ENCODE data around the gene CASZ1. TPM values are rescaled to one million over a fixed set of nuclear protein-coding genes. Genes with fewer than 3 reads are reported as not detected.
A peak's percentile ranks its signal among the peaks of the same experiment; 100 is the strongest.

The CASZ1 gene
- total and polyA plus RNA-seq, 12 donors: 2.5 to 35.2 (median 7.0) TPM

GRCh38 chr1:10740123-10740522 is 56.3 kb downstream of the CASZ1 start:
- 82 to 96% (median 83%) methylated on average over 5 to 6 of the region's 6 CpGs for WGBS, 4 donors
- no peak overlapping the region for H3K4me3 ChIP-seq
- peaks cover 0 to 8% of the 10 kb centered on the region in 2 donors for H3K4me1 ChIP-seq (replicated peaks in 1 of 2)
- no peaks in the 10 kb centered on the region for H3K36me3 ChIP-seq (replicated peaks in 1 of 2)
- no peak for DNase-seq
- no peak overlapping the region for H3K27ac ChIP-seq
- intact Hi-C loops (cut with DNase I): no loop called here
- H3K9me3 ChIP-seq (replicated peaks in 1 of 3): no peaks in the 10 kb centered on the region
- H3K27me3 ChIP-seq: no peaks in the 10 kb centered on the region
- TF ChIP-seq POLR2A (IDR thresholded peaks at IDR 0.05) (no peak), CTCF (IDR thresholded peaks at IDR 0.05) (no peak)

GRCh38 chr1:10739589-10739988 is 56.9 kb downstream of the CASZ1 start:
- Histone ChIP-seq H3K36me3 (replicated peaks in 1 of 2) (no peaks in the 10 kb centered on the region), H3K4me3 (no peak overlapping the region), H3K9me3 (replicated peaks in 1 of 3) (no peaks in the 10 kb centered on the region), H3K27ac (no peak overlapping the region), H3K27me3 (no peaks in the 10 kb centered on the region), H3K4me1 (replicated peaks in 1 of 2) (peaks cover 0 to 8% of the 10 kb centered on the region in 2 donors)
- 87 to 97% (median 92%) methylated on average over 8 of the region's 8 CpGs for WGBS, 4 donors
- intact Hi-C loops (cut with DNase I): no loop called here
- no peak for DNase-seq
- no peak for TF ChIP-seq POLR2A (IDR thresholded peaks at IDR 0.05)
- TF ChIP-seq CTCF (IDR thresholded peaks at IDR 0.05): no peak

DNA sequence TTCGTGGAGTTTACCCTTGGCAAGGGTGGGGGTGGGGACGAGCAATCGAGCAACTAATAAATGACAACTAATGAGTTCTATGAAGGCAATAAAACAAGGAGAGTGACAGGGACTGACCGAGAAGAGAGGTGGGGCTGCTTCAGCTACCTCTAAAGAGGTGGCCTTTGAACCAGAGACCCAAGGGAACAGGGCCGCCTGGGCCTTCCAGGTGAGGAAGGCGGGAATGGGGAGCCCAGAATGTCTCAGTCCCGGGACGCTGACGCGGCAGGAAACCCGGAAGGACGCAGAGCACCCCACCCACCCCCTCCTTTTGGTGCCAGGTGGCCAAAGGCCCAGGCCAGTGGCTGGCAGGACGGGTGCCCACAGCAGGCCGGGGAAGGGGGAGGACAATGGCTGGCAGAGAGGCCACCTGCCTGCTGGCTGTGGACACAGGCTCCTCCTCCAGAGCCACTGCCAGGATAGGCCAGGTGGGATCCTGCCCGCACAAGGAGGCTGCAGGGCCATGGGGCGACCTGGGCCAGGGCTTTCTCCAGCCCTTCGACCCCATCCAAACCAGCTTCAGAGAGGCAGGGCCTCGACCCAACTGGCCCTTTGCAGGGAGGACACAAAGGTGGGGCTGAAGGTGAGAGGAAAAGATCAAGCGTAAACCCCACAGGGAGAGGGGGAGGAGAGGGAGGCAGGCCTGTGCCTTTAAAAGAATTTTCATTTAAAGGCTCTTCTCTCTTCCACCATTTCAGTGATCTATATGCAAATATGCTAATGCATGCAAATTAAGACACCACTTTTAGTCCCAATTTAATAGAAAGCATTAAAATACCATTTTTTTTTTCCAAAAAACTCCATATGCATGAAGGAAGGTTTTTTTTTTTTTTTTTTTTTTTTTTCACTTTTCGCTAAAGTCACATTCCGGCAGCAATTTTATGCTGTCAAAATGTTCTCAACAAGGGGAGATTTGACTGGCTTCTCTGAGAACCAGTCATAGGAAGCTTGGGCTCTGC is 58.1 kb downstream of the CASZ1 start:
- Histone ChIP-seq H3K27me3 (no peaks in the 10 kb centered on the region), H3K4me1 (replicated peaks in 1 of 2) (peaks cover 0 to 8% of the 10 kb centered on the region in 2 donors), H3K36me3 (replicated peaks in 1 of 2) (no peaks in the 10 kb centered on the region), H3K9me3 (replicated peaks in 1 of 3) (no peaks in the 10 kb centered on the region), H3K4me3 (no peak overlapping the region), H3K27ac (no peak overlapping the region)
- TF ChIP-seq POLR2A (IDR thresholded peaks at IDR 0.05): no peak
- no peak for TF ChIP-seq CTCF (IDR thresholded peaks at IDR 0.05)
- no peak for DNase-seq
- intact Hi-C loops (cut with DNase I): no loop called here
- 86 to 91% (median 89%) methylated on average over 16 to 21 of the region's 21 CpGs for WGBS, 4 donors

GRCh38 chr1:10737651-10738050 is 58.8 kb downstream of the CASZ1 start:
- no peaks in the 10 kb centered on the region for H3K36me3 ChIP-seq (replicated peaks in 1 of 2)
- H3K4me1 ChIP-seq (replicated peaks in 1 of 2): peaks cover 0 to 8% of the 10 kb centered on the region in 2 donors
- TF ChIP-seq CTCF (IDR thresholded peaks at IDR 0.05): no peak
- no peak for TF ChIP-seq POLR2A (IDR thresholded peaks at IDR 0.05)
- H3K9me3 ChIP-seq (replicated peaks in 1 of 3): no peaks in the 10 kb centered on the region
- peak overlapping the region in 1 of 5 donors; percentile 17 for H3K27ac ChIP-seq
- no peak for DNase-seq
- H3K27me3 ChIP-seq: no peaks in the 10 kb centered on the region
- H3K4me3 ChIP-seq: no peak overlapping the region
- intact Hi-C loops (cut with DNase I): no loop called here
- 71 to 95% (median 79%) methylated on average over 3 to 12 of the region's 12 CpGs for whole genome bisulfite sequencing, 4 donors

All from adrenal gland (tissue), 12 donors.